Medulla oblongata (tissue), 1 donor: ENCODE measurements around the gene NLRP6.
"Not testable (repeated sequence)": the region's sequence is repeated elsewhere in the genome, so short reads cannot be mapped to it uniquely, and the experiment has no call there.

ENCODE experiments used
- DNase-seq: peaks from one replicate; pipeline ENCODE4 v3.0.0-alpha.2; 2015; ENCODE audit errors: extremely low spot score

Gene NLRP6

GRCh38 chr11:278001-278951 is at the start of gene NLRP6:
Gene NLRP6 (plus strand): TSS chr11:278407. CDS start chr11:278570, 163 bp downstream.
- no peak for DNase-seq

GRCh38 chr11:230431-230830 is 47.8 kb upstream of the NLRP6 start:
- no peak for DNase-seq

- DNase-seq: no peak
Observed at GRCh38 chr11:232783-233565, 45.2 kb upstream of the NLRP6 start.

- DNase-seq: no peak
Observed at GRCh38 chr11:235180-235579, 43.0 kb upstream of the NLRP6 start.

- DNase-seq: peak; percentile 21
Observed at GRCh38 chr11:235609-235996, 42.6 kb upstream of the NLRP6 start.

- DNase-seq: peak; percentile 71
Observed at GRCh38 chr11:235997-236773, 42.0 kb upstream of the NLRP6 start, which contains the start of gene SIRT3. Gene SIRT3 (minus strand): TSS chr11:236342. CDS start chr11:236328, 14 bp downstream.

GRCh38 chr11:236774-237767 is 41.1 kb upstream of the NLRP6 start, which contains the start of gene PSMD13:
Gene PSMD13 (plus strand): TSS chr11:236976. CDS start chr11:237050, 74 bp downstream.
- peak; percentile 81 for DNase-seq

GRCh38 chr11:238346-238745 is 39.9 kb upstream of the NLRP6 start:
- not testable (repeated sequence) for DNase-seq

- no peak for DNase-seq
Observed at GRCh38 chr11:240315-240714, 37.9 kb upstream of the NLRP6 start.

- no peak for DNase-seq
Observed at GRCh38 chr11:241634-242033, 36.6 kb upstream of the NLRP6 start.

- no peak for DNase-seq
Observed at GRCh38 chr11:244376-244775, 33.8 kb upstream of the NLRP6 start.

- DNase-seq: no peak
Observed at GRCh38 chr11:249062-249461, 29.1 kb upstream of the NLRP6 start.

- no peak for DNase-seq
Observed at GRCh38 chr11:250274-250673, 27.9 kb upstream of the NLRP6 start.

GRCh38 chr11:250740-251299 is 27.4 kb upstream of the NLRP6 start:
- peak; percentile 45 for DNase-seq

GRCh38 chr11:251550-251949 is 26.7 kb upstream of the NLRP6 start:
- DNase-seq: no peak

GRCh38 chr11:252666-253065 is 25.5 kb upstream of the NLRP6 start:
- DNase-seq: no peak

GRCh38 chr11:253160-253885 is 24.9 kb upstream of the NLRP6 start:
- no peak for DNase-seq

- DNase-seq: no peak
Observed at GRCh38 chr11:253886-254270, 24.3 kb upstream of the NLRP6 start.

GRCh38 chr11:255176-255575 is 23.0 kb upstream of the NLRP6 start:
- no peak for DNase-seq
